ENCODE measurements around the gene NTNG1. TPM values are rescaled to one million over a fixed set of nuclear protein-coding genes. Genes with fewer than 3 reads are reported as not detected.

The NTNG1 gene
- total RNA-seq, 4 donors from 2014 or later = 4.2 to 11.1 (median 5.6) TPM

DNA sequence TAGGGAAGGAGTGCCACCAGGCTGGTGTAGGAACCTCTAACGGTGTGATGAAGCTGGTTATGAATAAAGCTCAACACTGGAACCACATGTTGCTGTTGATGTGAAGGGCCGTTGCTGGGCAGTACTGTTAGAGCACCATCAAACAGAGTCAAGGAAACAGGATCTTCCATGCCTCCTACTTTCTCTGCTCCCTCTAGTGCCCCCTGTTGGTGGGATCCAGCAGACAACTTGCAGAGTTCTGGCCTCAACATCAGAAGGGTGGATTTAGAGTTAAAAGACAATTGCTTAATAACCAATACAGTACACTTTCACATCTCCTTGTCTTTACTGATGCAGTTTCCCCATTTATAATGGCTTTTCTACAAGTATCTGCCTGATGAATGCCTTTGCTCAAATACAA lies 336.4 kb downstream of the NTNG1 start:
- Histone ChIP-seq H3K4me1 (peaks cover 23% of the 10 kb centered on the region), H3K27ac (no peak overlapping the region), H3K9me3 (no peaks in the 10 kb centered on the region), H3K36me3 (no peaks in the 10 kb centered on the region), H3K4me3 (no peak overlapping the region), H3K27me3 (peaks cover 13% of the 10 kb centered on the region)
- no peak for DNase-seq (ENCODE audit: low spot score in 2 of 2)
- TF ChIP-seq POLR2AphosphoS5 (IDR thresholded peaks at IDR 0.05) (no peak), POLR2A (IDR thresholded peaks at IDR 0.05) (no peak), EP300 (IDR thresholded peaks at IDR 0.05) (no peak), CTCF (IDR thresholded peaks at IDR 0.05) (no peak)
- WGBS = 96% methylated on average over 2 of the region's 2 CpGs

- Histone ChIP-seq H3K4me1 (peaks cover 24% of the 10 kb centered on the region), H3K9me3 (no peaks in the 10 kb centered on the region), H3K4me3 (no peak overlapping the region), H3K27me3 (peaks cover 13% of the 10 kb centered on the region), H3K27ac (no peak overlapping the region), H3K36me3 (no peaks in the 10 kb centered on the region)
- 69% methylated on average over 11 of the region's 11 CpGs for WGBS
- TF ChIP-seq POLR2A (IDR thresholded peaks at IDR 0.05) (no peak), CTCF (IDR thresholded peaks at IDR 0.05) (no peak), EP300 (IDR thresholded peaks at IDR 0.05) (no peak), POLR2AphosphoS5 (IDR thresholded peaks at IDR 0.05) (no peak)
- DNase-seq (ENCODE audit: low spot score in 2 of 2) = no peak
Observed at GRCh38 chr1:107479865-107480350, 339.1 kb downstream of the NTNG1 start.

GRCh38 chr1:107480548-107481415 lies 339.9 kb downstream of the NTNG1 start:
- Histone ChIP-seq H3K27ac (no peak overlapping the region), H3K9me3 (no peaks in the 10 kb centered on the region), H3K4me3 (peak overlapping the region; percentile 26), H3K36me3 (no peaks in the 10 kb centered on the region), H3K4me1 (peaks cover 24% of the 10 kb centered on the region), H3K27me3 (peaks cover 13% of the 10 kb centered on the region)
- WGBS = 40% methylated on average over 35 of the region's 37 CpGs
- TF ChIP-seq POLR2A (IDR thresholded peaks at IDR 0.05) = no peak
- TF ChIP-seq POLR2AphosphoS5 (IDR thresholded peaks at IDR 0.05) = no peak
- no peak for TF ChIP-seq EP300 (IDR thresholded peaks at IDR 0.05)
- TF ChIP-seq CTCF (IDR thresholded peaks at IDR 0.05) = peak in 1 of 2 donors; percentile 6
- peak in 1 of 2 donors; percentile 79 for DNase-seq (ENCODE audit: low spot score in 2 of 2)

- TF ChIP-seq POLR2AphosphoS5 (IDR thresholded peaks at IDR 0.05) = no peak
- no peak for TF ChIP-seq POLR2A (IDR thresholded peaks at IDR 0.05)
- TF ChIP-seq EP300 (IDR thresholded peaks at IDR 0.05) = no peak
- no peak for TF ChIP-seq CTCF (IDR thresholded peaks at IDR 0.05)
- peaks cover 24% of the 10 kb centered on the region for H3K4me1 ChIP-seq
- peaks cover 13% of the 10 kb centered on the region for H3K27me3 ChIP-seq
- 40% methylated on average over 3 of the region's 3 CpGs for WGBS
- no peak overlapping the region for H3K27ac ChIP-seq
- no peaks in the 10 kb centered on the region for H3K9me3 ChIP-seq
- H3K36me3 ChIP-seq = no peaks in the 10 kb centered on the region
- H3K4me3 ChIP-seq = no peak overlapping the region
- DNase-seq (ENCODE audit: low spot score in 2 of 2) = no peak
Observed at GRCh38 chr1:107481756-107482384, 341.0 kb downstream of the NTNG1 start.

DNA sequence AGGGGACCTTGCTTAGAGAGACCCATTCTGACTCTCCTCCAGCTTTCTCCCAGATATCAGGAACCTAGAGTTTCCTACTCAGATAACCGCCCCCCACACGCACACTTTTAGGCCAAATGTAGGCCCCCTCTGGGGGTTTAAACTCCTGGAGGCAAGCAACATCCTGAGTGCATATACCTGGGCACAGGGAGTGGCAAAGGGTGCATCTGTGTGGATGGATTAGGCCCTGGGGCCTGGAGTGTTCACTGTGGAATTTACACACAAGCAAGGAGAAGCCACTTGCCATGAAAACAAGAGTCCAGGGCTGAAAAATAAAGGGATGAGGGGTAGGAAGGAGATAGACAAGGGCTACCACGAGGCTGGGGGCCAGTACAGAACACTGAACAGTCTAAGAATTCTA lies 343.1 kb downstream of the NTNG1 start:
- 83% methylated on average over 3 of the region's 3 CpGs for WGBS
- H3K27ac ChIP-seq = no peak overlapping the region

More for the DNA sequence above, 343.1 kb downstream of the NTNG1 start:
- H3K9me3 ChIP-seq = no peaks in the 10 kb centered on the region
- peaks cover 24% of the 10 kb centered on the region for H3K4me1 ChIP-seq
- TF ChIP-seq CTCF (IDR thresholded peaks at IDR 0.05) = no peak
- TF ChIP-seq POLR2A (IDR thresholded peaks at IDR 0.05) = no peak
- peaks cover 13% of the 10 kb centered on the region for H3K27me3 ChIP-seq
- H3K36me3 ChIP-seq = no peaks in the 10 kb centered on the region
- no peak for DNase-seq (ENCODE audit: low spot score in 2 of 2)
- no peak overlapping the region for H3K4me3 ChIP-seq

Data from suprapubic skin (tissue), 4 donors.